Spleen (tissue), 11 donors: ENCODE results near the gene NBEA. TPM values are rescaled to one million over a fixed set of nuclear protein-coding genes. Genes with fewer than 3 reads are reported as not detected.

Experiments
- DNase-seq: peaks from one replicate; pipeline ENCODE4 v3.0.0-alpha.2; 2020
- H3K27ac ChIP-seq, 8 donors: fragments of 200-600 bp; sonication (generic) in 7 of 8; 1 replicate in 4 of 8; 2 replicates in 4 of 8; pipeline versions ENCODE4 v1.5.0 to v1.8.0; 2016 to 2021; ENCODE audit warnings: inconsistent platforms in 4 of 8, mild to moderate bottlenecking in 4 of 8, moderate library complexity in 1 of 8
- H3K27me3 ChIP-seq, 7 donors: fragments of 200-600 bp; sonication (generic) in 6 of 7; replicated peaks in 1 of 7; 1 replicate in 4 of 7; 2 replicates in 3 of 7; pipeline versions ENCODE4 v1.5.0 to v1.8.0; 2016 to 2021; ENCODE audit warnings: inconsistent platforms in 3 of 7, mild to moderate bottlenecking in 1 of 7
- H3K36me3 ChIP-seq, 6 donors: fragments of 200-600 bp; sonication (generic) in 5 of 6; 1 replicate in 4 of 6; 2 replicates in 2 of 6; pipeline versions ENCODE4 v1.5.0 to v1.8.0; 2016 to 2021; ENCODE audit warnings: inconsistent platforms in 2 of 6
- H3K4me1 ChIP-seq, 6 donors: fragments of 200-600 bp; sonication (generic) in 5 of 6; 1 replicate in 3 of 6; 2 replicates in 3 of 6; pipeline versions ENCODE4 v1.5.0 to v1.8.0; 2016 to 2021; ENCODE audit warnings: inconsistent platforms in 3 of 6
- H3K4me3 ChIP-seq, 8 donors: fragments of 200-600 bp; sonication (generic) in 7 of 8; 1 replicate in 4 of 8; 2 replicates in 4 of 8; pipeline versions ENCODE4 v1.5.0 to v1.8.0; 2016 to 2021; ENCODE audit warnings: inconsistent platforms in 4 of 8, mild to moderate bottlenecking in 4 of 8, moderate library complexity in 2 of 8
- H3K9me3 ChIP-seq, 8 donors: fragments of 200-600 bp; sonication (generic) in 7 of 8; 1 replicate in 4 of 8; 2 replicates in 4 of 8; pipeline versions ENCODE4 v1.5.0 to v1.8.0; 2016 to 2021; ENCODE audit warnings: inconsistent platforms in 4 of 8
- CTCF ChIP-seq, 11 experiments: fragments of 200-600 bp in 7 of 11; fragments of 450-650 bp in 4 of 11; sonication (generic) in 4 of 11; IDR thresholded peaks in 8 of 11; conservative IDR thresholded peaks in 3 of 11; 1 replicate in 7 of 11; 2 replicates in 4 of 11; pipeline versions ENCODE4 v1.4.0 to v1.8.0; 2016 to 2021; ENCODE audit warnings: antibody characterized with exemption in 11 of 11, inconsistent platforms in 4 of 11, mild to moderate bottlenecking in 1 of 11
- POLR2A ChIP-seq, 3 donors: fragments of 450-650 bp; IDR thresholded peaks; one replicate each; pipeline ENCODE4 v1.5.1; 2017; ENCODE audit warnings: antibody characterized with exemption in 3 of 3, mild to moderate bottlenecking in 1 of 3
- POLR2AphosphoS5 ChIP-seq, 3 donors: sonication (generic); formaldehyde crosslinking; IDR thresholded peaks; one replicate each; pipeline ENCODE4 v1.5.1; 2017; ENCODE audit warnings: antibody characterized with exemption in 3 of 3
- WGBS, 5 donors: extraction: QIAGEN DNeasy Blood & Tissue Kit in 3 of 5; methylation state at CpG; one replicate each; pipeline versions ENCODE4 v1.1.5 to v1.1.7; 2013 to 2018; 5-methylcytosine and 5-hydroxymethylcytosine counted together
- intact Hi-C: fragments of 100-400 bp; cut with DNase I; formaldehyde crosslinking; loops from one replicate; pipeline ENCODE4 v1.15.0; 2023; ENCODE audit warnings: low total_unique reads
- polyA plus RNA-seq, 3 donors: library from polyadenylated mRNA; stranded (reverse); fragments of 200-250 nt; gene quantifications; one replicate each; pipeline ENCODE4 v1.2.1, GENCODE V29; 2013
- total RNA-seq, 7 donors: library from RNA; depleted of rRNA in 3 of 7; stranded (reverse); fragments of >200 nt in 3 of 7; fragmentation: NEBNext Ultra II Directional in 4 of 7; extraction: Animal tissue kit (Norgen Biotek cat#: 25700) in 4 of 7; gene quantifications; one replicate each; pipeline versions ENCODE4 v1.1.0 to v1.2.1, GENCODE V29; 2016 to 2021
- donor health status: healthy with polysubstance abuse.
- donor health status: DM: no; HTN: no; CAD: no; lungs with moderate emphysema.
- donor health status: DM: no; HTN: no; CAD: no.
- donor health status: Bipolar disorder and iron deficiency.
- donor health status: healthy.
- donor health status: DM: no; HTN: no; CAD: no.
- donor health status: DM: yes; HTN: yes; CAD: no.

The NBEA gene
- total and polyA plus RNA-seq, 10 donors: 1.8 to 27.7 (median 12.9) TPM

- Histone ChIP-seq H3K27ac (no peak overlapping the region), H3K27me3 (no peaks in the 10 kb centered on the region), H3K9me3 (peaks cover 0 to 12% (median 5%) of the 10 kb centered on the region in 8 donors), H3K4me3 (no peak overlapping the region), H3K36me3 (no peaks in the 10 kb centered on the region), H3K4me1 (no peaks in the 10 kb centered on the region)
- DNase-seq: no peak
- no peak for TF ChIP-seq POLR2AphosphoS5 (IDR thresholded peaks at IDR 0.05)
- no peak for TF ChIP-seq POLR2A (IDR thresholded peaks at IDR 0.05)
- TF ChIP-seq CTCF (IDR thresholded peaks at IDR 0.05 in 8 of 11, conservative IDR thresholded peaks at IDR 0.05 in 3 of 11): no peak
- intact Hi-C loops: no loop called here
- WGBS, 5 donors: 63 to 96% (median 94%) methylated on average over 2 of the region's 2 CpGs
Observed at GRCh38 chr13:35411059-35411744, 469.1 kb downstream of the NBEA start.

- Histone ChIP-seq H3K9me3 (no peaks in the 10 kb centered on the region), H3K4me1 (no peaks in the 10 kb centered on the region), H3K27me3 (no peaks in the 10 kb centered on the region), H3K4me3 (no peak overlapping the region), H3K36me3 (peaks cover 0 to 7% (median 0%) of the 10 kb centered on the region in 6 donors), H3K27ac (no peak overlapping the region)
- DNase-seq: no peak
- no peak for TF ChIP-seq POLR2AphosphoS5 (IDR thresholded peaks at IDR 0.05)
- TF ChIP-seq POLR2A (IDR thresholded peaks at IDR 0.05): no peak
- TF ChIP-seq CTCF (IDR thresholded peaks at IDR 0.05 in 8 of 11, conservative IDR thresholded peaks at IDR 0.05 in 3 of 11): no peak
- intact Hi-C loops: no loop called here
- WGBS, 5 donors: 85 to 94% (median 90%) methylated on average over 1 of the region's 1 CpG
Observed at GRCh38 chr13:35448465-35448864, 506.4 kb downstream of the NBEA start.

GRCh38 chr13:35449821-35450220 is 507.8 kb downstream of the NBEA start:
- no peak overlapping the region for H3K4me3 ChIP-seq
- no peaks in the 10 kb centered on the region for H3K27me3 ChIP-seq
- H3K36me3 ChIP-seq: peaks cover 0 to 7% (median 0%) of the 10 kb centered on the region in 6 donors
- no peak for TF ChIP-seq CTCF (IDR thresholded peaks at IDR 0.05 in 8 of 11, conservative IDR thresholded peaks at IDR 0.05 in 3 of 11)
- no peak for TF ChIP-seq POLR2A (IDR thresholded peaks at IDR 0.05)
- TF ChIP-seq POLR2AphosphoS5 (IDR thresholded peaks at IDR 0.05): no peak
- intact Hi-C loops: no loop called here
- H3K27ac ChIP-seq: no peak overlapping the region
- no peaks in the 10 kb centered on the region for H3K9me3 ChIP-seq
- 89 to 97% (median 92%) methylated on average over 2 of the region's 2 CpGs for WGBS, 5 donors
- no peak for DNase-seq
- no peaks in the 10 kb centered on the region for H3K4me1 ChIP-seq

- WGBS, 5 donors: 74 to 87% (median 85%) methylated on average over 1 of the region's 1 CpG
- intact Hi-C loops: no loop called here
- no peak overlapping the region for H3K4me3 ChIP-seq
- H3K27me3 ChIP-seq: no peaks in the 10 kb centered on the region
- no peak for TF ChIP-seq POLR2A (IDR thresholded peaks at IDR 0.05)
- no peak for TF ChIP-seq POLR2AphosphoS5 (IDR thresholded peaks at IDR 0.05)
- TF ChIP-seq CTCF (IDR thresholded peaks at IDR 0.05 in 8 of 11, conservative IDR thresholded peaks at IDR 0.05 in 3 of 11): no peak
- no peak overlapping the region for H3K27ac ChIP-seq
- no peaks in the 10 kb centered on the region for H3K9me3 ChIP-seq
- H3K36me3 ChIP-seq: peaks cover 0 to 7% (median 0%) of the 10 kb centered on the region in 6 donors
- H3K4me1 ChIP-seq: no peaks in the 10 kb centered on the region
- DNase-seq: no peak
Observed at GRCh38 chr13:35455022-35455421, 513.0 kb downstream of the NBEA start.
